ENCODE data around the gene NPAS1. TPM values are rescaled to one million over a fixed set of nuclear protein-coding genes. Genes with fewer than 3 reads are reported as not detected.

The NPAS1 gene
- total RNA-seq, 1 experiment from 2014 or later = 2.8 TPM

DNA sequence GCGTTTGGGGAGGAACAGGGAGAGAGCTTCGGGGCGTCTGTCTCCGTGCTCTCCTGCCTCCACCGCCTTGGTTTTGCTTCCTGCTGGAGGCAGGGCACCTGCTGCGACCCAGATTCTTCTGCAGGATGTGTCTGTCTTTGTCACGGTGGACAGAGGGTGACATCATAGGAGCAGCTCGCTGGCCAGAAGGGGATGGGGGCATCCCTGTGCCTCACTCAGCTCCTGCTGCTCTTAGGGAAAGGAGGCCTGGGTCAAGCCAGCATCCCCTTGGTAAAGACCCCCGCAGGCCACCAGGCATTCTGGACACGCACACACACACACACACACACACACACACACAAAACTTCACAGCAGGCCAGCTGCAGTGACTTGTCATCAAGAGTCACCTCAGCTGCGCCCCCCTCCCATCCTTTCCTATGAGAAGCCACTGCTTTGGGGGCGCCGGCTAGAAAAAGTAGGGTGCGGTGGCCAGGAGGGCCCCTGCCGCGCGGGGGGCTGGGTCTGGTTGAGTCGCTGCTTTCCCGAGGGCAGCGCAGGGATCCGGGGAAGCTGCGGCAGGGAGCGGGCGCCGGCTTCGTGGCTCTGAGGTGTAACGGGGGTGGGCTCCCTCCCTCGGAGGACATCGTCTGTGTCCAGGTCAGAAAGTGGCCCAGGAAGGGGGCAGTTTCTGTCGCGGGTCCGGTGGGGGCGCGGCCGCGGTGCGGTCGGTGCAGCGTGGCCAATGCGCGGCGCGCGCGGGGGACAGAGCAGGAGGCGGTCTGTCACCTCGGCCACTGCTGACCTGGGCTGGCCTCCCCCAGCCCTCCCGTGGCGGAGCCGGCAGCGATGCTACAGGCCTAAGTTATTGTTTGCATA, 15.8 kb upstream of the NPAS1 start:
- H3K4me1 ChIP-seq = no peaks in the 10 kb centered on the region
- Mint-ChIP-seq H3K27ac (ENCODE audit: unreplicated experiment) (no peak overlapping the region), H3K4me1 (ENCODE audit: low read depth, unreplicated experiment) (no peaks in the 10 kb centered on the region), H3K36me3 (ENCODE audit: insufficient read depth, unreplicated experiment) (peaks cover 87% of the 10 kb centered on the region), H3K27me3 (ENCODE audit: insufficient read depth, unreplicated experiment) (no peaks in the 10 kb centered on the region), H3K9me3 (ENCODE audit: unreplicated experiment) (no peaks in the 10 kb centered on the region), H3K4me3 (ENCODE audit: unreplicated experiment) (no peak overlapping the region)
- no peak for DNase-seq
- CTCF ChIA-PET = no interaction called here
- no TSS peak for BruUV-seq (replicated peaks)
- H3K4me3 ChIP-seq (ENCODE audit: low read depth, low read length) = no peak overlapping the region
- no peaks in the 10 kb centered on the region for H3K27me3 ChIP-seq (replicated peaks; ENCODE audit: control insufficient read depth, insufficient read depth, low read length)
- intact Hi-C loops (cut with micrococcal nuclease; ENCODE audit: unreplicated experiment) = no loop called here
- POLR2A ChIA-PET = no interaction called here
- peaks cover 7% of the 10 kb centered on the region for H3K36me3 ChIP-seq (ENCODE audit: control insufficient read depth, insufficient read depth, low read length)
- TF ChIP-seq, protein P1, sequence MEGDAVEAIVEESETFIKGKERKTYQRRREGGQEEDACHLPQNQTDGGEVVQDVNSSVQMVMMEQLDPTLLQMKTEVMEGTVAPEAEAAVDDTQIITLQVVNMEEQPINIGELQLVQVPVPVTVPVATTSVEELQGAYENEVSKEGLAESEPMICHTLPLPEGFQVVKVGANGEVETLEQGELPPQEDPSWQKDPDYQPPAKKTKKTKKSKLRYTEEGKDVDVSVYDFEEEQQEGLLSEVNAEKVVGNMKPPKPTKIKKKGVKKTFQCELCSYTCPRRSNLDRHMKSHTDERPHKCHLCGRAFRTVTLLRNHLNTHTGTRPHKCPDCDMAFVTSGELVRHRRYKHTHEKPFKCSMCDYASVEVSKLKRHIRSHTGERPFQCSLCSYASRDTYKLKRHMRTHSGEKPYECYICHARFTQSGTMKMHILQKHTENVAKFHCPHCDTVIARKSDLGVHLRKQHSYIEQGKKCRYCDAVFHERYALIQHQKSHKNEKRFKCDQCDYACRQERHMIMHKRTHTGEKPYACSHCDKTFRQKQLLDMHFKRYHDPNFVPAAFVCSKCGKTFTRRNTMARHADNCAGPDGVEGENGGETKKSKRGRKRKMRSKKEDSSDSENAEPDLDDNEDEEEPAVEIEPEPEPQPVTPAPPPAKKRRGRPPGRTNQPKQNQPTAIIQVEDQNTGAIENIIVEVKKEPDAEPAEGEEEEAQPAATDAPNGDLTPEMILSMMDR (IDR thresholded peaks at IDR 0.05; ENCODE audit: insufficient read depth in 1 of 2, low read depth in 1 of 2, low read length in 1 of 2, severe bottlenecking in 1 of 2, unreplicated experiment in 1 of 2) = no peak
- no peaks in the 10 kb centered on the region for H3K9me3 ChIP-seq

DNA sequence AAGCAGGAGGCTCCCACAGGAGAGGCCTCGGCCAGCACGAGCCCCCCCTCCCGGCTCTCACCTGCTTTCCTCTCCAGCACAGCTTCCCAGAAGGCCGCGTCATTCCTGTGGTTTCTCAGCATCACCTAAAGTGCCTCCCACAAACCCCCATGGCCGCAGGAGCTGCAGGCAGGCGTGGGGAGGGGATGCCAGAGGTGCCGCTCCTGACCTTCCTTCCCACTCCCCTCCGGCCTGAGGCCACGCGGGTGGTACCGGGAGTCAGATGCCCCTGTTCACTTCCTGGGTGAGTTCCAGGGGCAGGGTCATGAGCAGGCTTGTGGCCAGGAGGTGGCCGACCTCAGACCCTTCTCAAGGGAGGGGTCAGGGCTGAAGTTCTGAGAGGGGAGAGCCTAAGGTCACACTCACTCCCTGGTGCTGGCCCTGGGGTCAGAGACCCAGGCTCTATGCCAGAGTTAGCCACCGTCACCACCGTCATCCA, 14.4 kb upstream of the NPAS1 start:
- H3K9me3 Mint-ChIP-seq (ENCODE audit: unreplicated experiment) = no peaks in the 10 kb centered on the region
- Histone ChIP-seq H3K27me3 (replicated peaks; ENCODE audit: control insufficient read depth, insufficient read depth, low read length) (no peaks in the 10 kb centered on the region), H3K4me1 (no peaks in the 10 kb centered on the region), H3K4me3 (ENCODE audit: low read depth, low read length) (no peak overlapping the region), H3K36me3 (ENCODE audit: control insufficient read depth, insufficient read depth, low read length) (peaks cover under 1% of the 10 kb centered on the region), H3K9me3 (no peaks in the 10 kb centered on the region)
- ChIA-PET CTCF (no interaction called here), POLR2A (no interaction called here)
- no peak overlapping the region for H3K27ac Mint-ChIP-seq (ENCODE audit: unreplicated experiment)
- no peak overlapping the region for H3K4me3 Mint-ChIP-seq (ENCODE audit: unreplicated experiment)
- BruUV-seq (replicated peaks) = no TSS peak
- intact Hi-C loops (cut with micrococcal nuclease; ENCODE audit: unreplicated experiment) = no loop called here
- no peak for DNase-seq
- no peaks in the 10 kb centered on the region for H3K4me1 Mint-ChIP-seq (ENCODE audit: low read depth, unreplicated experiment)
- peaks cover 74% of the 10 kb centered on the region for H3K36me3 Mint-ChIP-seq (ENCODE audit: insufficient read depth, unreplicated experiment)
- no peaks in the 10 kb centered on the region for H3K27me3 Mint-ChIP-seq (ENCODE audit: insufficient read depth, unreplicated experiment)
- TF ChIP-seq, protein P1 (IDR thresholded peaks at IDR 0.05; ENCODE audit: insufficient read depth in 1 of 2, low read depth in 1 of 2, low read length in 1 of 2, severe bottlenecking in 1 of 2, unreplicated experiment in 1 of 2) = no peak

DNA sequence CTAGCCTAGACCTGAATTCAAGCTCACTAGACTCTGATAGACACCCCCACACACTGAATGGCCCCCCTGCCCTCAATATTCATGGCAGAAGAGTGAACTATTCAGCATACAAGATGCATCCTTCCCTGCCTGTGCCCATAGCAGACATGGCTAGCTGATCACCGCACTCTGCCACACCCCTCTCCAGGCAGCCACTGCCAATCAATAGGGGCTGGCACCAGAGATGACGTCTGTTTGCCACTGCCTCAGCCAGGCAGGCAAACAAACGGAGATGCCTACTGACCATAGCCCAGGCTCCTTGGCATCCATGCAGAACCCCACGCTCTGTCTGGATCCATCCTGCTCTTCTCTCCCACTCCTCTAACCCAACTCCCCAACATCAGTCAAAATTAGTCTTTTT, 13.8 kb upstream of the NPAS1 start:
- peaks cover 68% of the 10 kb centered on the region for H3K36me3 Mint-ChIP-seq (ENCODE audit: insufficient read depth, unreplicated experiment)
- DNase-seq = no peak
- Histone ChIP-seq H3K36me3 (ENCODE audit: control insufficient read depth, insufficient read depth, low read length) (no peaks in the 10 kb centered on the region; the same call in none of the 2 replicates), H3K4me1 (no peaks in the 10 kb centered on the region), H3K9me3 (no peaks in the 10 kb centered on the region), H3K4me3 (ENCODE audit: low read depth, low read length) (no peak overlapping the region), H3K27me3 (replicated peaks; ENCODE audit: control insufficient read depth, insufficient read depth, low read length) (no peaks in the 10 kb centered on the region)
- CTCF ChIA-PET = no interaction called here
- no TSS peak for BruUV-seq (replicated peaks)
- no peak overlapping the region for H3K4me3 Mint-ChIP-seq (ENCODE audit: unreplicated experiment)
- POLR2A ChIA-PET = no interaction called here
- intact Hi-C loops (cut with micrococcal nuclease; ENCODE audit: unreplicated experiment) = no loop called here
- no peaks in the 10 kb centered on the region for H3K9me3 Mint-ChIP-seq (ENCODE audit: unreplicated experiment)
- no peaks in the 10 kb centered on the region for H3K4me1 Mint-ChIP-seq (ENCODE audit: low read depth, unreplicated experiment)
- no peak overlapping the region for H3K27ac Mint-ChIP-seq (ENCODE audit: unreplicated experiment)
- no peaks in the 10 kb centered on the region for H3K27me3 Mint-ChIP-seq (ENCODE audit: insufficient read depth, unreplicated experiment)
- TF ChIP-seq, protein P1 (IDR thresholded peaks at IDR 0.05; ENCODE audit: insufficient read depth in 1 of 2, low read depth in 1 of 2, low read length in 1 of 2, severe bottlenecking in 1 of 2, unreplicated experiment in 1 of 2) = no peak
